NCI-H345 treated with DMSO at 0.1 percent for 48 hours (cell line): ENCODE measurements around the gene ULK4.
"Not testable (repeated sequence)": the region's sequence is repeated elsewhere in the genome, so short reads cannot be mapped to it uniquely, and the experiment has no call there.

Experiments used
- DNase-seq: peaks from one replicate; lab custom pipeline; 2025; ENCODE audit not compliant: unreplicated experiment; lab: John Stamatoyannopoulos, UW

ULK4 gene

DNA sequence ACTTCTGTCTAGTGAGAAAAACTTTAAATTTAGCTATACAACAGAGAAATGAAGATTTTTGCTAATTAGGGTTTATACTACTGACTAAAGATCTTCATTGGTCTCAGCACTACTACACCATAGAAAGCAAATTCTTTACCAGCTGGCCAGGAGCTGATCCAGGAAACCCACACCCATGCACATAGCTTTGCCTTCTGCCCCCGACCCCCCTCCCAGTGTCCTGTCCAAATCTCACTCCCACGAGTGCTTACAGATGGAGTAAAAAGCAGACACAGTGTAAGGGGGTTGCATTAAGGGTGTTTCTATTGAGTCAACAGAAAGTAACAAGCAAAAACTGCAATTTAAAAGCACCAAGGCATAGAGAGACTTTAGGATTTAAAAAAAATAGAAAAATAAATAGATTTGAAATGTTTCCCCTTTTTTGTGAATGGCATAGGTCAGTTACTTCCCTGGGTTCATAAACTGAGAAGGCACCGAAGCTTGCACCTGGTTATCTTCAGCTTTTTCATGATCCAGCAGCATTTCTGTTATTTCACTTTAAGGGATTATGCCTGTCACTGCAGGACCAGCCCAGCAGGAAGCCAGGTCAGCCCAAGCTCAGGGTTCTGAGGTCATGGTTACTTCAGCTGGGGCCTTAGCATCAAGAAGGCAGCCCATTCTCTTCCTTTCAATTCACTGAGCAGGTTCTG lies 638.3 kb downstream of the ULK4 start:
- DNase-seq, result no peak

- no peak for DNase-seq
Measured at GRCh38 chr3:41321642-41321980, 640.3 kb downstream of the ULK4 start.

- DNase-seq, result no peak
Measured at GRCh38 chr3:41320953-41321641, 640.8 kb downstream of the ULK4 start.

DNA sequence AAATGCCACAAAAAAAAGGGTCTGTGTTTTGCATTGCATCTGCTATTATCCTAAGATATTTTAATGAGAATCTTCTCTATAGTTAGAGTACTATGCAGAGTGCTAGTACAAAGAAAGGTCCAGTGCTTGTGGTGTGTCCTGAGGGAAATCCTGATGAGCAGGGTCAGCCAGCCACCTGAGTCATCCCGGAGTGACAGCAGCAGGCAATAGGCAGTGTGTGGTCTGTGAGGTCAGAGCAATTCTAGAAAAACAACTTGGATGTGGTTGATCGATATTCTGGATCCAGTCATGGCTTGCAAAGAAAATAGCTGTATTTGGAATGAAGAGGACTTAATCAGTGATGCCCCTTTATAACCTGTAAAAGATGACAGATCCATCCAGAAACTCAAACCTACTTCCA lies 643.4 kb downstream of the ULK4 start:
- no peak for DNase-seq

DNA sequence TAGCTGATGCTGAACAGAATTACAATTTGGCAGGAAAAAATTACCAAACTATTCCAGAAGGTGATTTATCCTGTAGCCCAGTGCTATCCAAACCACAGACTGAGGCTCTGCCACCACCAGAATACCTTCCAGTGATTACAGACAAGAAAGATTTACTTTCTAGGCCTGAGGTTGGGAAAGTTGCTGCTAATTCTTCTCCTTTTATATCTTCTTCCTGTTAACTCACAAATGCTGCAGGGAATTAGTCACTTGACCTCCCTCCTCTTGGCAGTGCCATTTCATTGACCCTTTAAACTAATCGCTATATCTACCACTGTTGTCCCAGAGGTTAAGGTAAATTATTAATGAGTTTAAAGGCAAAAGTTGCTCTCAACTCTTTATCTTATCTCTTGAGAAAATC lies 644.2 kb downstream of the ULK4 start:
- DNase-seq, result no peak

DNA sequence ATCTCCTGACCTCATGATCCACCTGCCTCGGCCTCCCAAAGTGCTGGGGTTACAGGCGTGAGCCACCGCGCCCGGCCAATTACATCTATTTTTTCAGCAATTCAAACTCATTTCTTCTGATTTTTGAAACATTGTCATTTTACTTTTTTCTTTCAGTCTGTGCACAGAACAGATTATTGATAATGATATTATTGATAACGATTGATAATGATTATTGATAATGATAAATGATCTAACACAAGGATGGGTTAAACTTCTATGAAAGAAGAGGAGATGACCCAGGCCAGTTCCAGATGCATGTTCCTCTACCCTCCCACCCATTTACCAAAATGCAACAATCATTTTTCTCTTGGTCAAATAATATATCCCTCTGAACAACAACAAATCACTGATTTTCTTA lies 644.6 kb downstream of the ULK4 start:
- DNase-seq, result no peak

- no peak for DNase-seq
Measured at GRCh38 chr3:41315126-41315525, 646.8 kb downstream of the ULK4 start.

- no peak for DNase-seq
Measured at GRCh38 chr3:41308119-41308518, 653.8 kb downstream of the ULK4 start.

DNA sequence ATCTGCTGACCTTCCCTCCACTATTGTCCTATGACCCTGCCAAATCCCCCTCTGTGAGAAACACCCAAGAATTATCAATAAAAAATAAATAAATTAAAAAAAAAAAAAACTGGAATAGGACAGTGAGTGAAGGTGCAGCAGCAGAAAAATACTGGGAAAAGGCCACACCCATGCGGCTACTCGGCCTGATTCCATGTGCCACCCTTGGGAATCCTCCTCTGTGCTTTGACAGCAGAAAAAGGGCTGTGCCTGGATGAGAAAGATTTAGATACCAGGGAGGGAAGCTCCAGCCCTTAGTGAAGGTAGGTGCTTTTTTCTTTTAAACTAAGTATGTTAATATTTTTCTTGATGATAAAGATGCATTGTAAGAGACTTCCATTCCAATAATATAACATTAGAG lies 654.8 kb downstream of the ULK4 start:
- no peak for DNase-seq

- no peak for DNase-seq
Measured at GRCh38 chr3:41304593-41304992, 657.3 kb downstream of the ULK4 start.

DNA sequence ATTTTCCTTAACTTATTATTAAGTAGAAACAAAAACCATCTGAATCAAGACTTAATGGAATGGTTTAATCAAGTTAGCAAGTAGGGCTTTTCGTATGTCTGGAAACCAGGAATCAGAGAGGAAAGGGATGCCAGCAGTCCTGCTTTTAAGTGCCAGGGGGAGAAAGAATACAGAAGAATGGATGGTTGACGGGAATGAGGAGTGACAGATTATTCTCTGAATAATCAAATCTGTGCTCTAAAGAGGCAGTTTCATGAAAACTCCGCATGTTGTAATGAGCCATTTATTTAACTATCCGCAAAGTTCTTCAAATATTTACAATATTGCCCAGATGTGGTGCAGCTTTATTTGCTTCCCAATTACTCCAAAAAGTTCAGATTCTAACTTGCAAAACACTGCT lies 659.6 kb downstream of the ULK4 start:
- DNase-seq, result no peak

GRCh38 chr3:41301548-41301947 lies 660.4 kb downstream of the ULK4 start:
- DNase-seq, result no peak

DNA sequence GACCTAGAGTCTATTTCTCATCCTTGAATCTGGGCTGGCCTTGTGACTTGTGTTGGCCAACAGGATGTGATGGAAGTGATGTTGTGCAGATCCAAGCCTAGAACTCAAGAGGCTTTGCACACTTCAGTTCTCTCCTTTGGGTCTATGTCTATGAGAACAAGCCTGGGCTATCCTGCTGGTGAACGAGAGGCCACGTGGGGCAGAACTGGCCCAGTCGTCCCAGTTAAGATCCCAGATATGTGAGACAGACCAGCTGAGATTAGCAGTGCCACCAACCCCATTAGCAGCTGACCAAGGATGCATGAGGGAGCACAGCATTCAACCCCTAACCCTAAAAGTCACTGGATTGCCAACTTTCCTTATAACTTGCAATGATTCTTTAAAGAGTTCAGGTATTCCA lies 662.9 kb downstream of the ULK4 start:
- no peak for DNase-seq

- DNase-seq, result no peak
Measured at GRCh38 chr3:41297750-41298149, 664.2 kb downstream of the ULK4 start.

- no peak for DNase-seq
Measured at GRCh38 chr3:41296556-41296955, 665.3 kb downstream of the ULK4 start.

GRCh38 chr3:41295740-41296139 lies 666.2 kb downstream of the ULK4 start:
- DNase-seq, result no peak

DNA sequence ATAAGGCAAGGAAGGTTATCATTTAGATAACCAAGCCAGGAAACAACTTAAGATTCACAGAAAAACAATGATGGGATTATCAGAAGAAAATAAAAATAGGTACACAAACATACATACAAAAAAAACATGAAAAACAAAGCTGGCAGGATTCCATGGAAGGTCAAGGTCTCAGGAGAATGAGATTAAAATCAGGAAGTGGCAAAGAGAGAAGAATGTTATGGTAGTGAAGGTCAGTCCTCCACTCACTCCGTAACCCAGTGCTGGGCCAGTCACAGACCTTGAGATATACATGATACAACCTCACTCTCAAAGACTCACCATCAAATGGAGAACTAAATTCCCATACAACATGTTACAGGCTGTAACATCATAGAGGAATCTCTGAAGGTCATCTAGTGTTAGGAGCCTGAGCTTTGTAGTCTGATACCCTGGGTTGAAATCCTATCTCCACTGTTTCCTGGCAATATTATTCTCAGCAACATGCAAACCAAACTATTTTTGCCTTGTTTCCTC lies 668.7 kb downstream of the ULK4 start:
- no peak for DNase-seq

DNA sequence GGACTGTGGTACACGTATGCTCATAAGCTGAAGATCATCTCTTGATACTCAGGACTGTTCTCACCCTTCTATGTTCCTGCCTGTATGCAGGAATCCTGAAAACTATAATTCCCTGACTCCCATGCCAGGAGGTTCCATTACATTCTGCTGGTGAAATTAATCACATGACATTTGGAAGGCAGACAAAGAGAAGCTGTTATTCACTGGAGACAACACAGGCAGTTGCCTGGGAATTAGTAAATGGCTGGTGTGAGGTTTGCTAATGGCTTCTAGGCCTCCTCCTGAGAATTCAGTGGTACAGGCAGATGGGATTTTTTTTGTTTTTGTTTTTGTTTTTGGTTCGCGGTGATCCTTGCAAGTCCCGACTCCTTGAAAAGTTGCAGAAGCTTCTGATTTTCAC lies 671.2 kb downstream of the ULK4 start:
- DNase-seq, result no peak

- DNase-seq, result no peak
Measured at GRCh38 chr3:41290306-41290705, 671.6 kb downstream of the ULK4 start.

DNA sequence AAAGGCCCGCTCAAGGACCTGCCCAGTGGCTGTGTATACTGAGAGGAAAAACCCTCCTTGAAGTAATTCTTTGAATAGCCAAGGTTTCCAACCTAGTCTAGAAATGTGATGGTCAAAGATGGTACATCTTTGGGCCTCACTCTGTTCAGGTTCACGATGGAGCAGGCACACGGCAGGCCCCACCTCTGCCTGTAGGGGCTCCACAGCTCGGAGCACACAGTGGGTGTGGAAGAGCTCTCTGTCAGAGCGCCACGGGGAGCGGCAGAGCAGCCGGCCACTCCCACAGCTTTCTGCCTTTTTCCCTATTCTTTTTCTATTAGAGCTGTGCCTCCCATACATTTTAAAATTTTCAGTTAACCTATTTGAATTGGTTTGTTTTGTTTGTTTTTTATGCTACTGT lies 673.1 kb downstream of the ULK4 start:
- DNase-seq, result no peak

DNA sequence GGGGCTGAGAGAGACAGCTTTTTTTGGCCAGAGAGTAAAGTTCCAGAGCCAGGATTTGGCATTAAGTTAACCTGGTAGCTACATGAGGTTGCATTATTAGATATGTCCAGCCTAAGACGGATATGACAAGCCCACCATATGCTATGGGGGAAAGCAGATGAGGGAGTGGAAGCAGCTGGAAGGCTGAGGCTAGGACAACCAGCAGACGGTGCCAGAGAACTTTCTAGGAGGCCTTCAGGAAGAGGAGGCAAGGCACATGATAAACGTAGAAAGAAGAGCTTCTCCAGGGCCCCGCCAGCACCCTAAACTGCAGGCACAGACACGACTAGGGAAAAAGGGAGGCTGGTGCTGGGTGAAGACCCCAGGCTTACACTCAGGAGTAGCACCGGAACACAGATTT lies 675.6 kb downstream of the ULK4 start:
- DNase-seq, result no peak

- not testable (repeated sequence) for DNase-seq
Measured at GRCh38 chr3:41284934-41285333, 677.0 kb downstream of the ULK4 start.
